ENCODE measurements around the gene MYL7. TPM values are rescaled to one million over a fixed set of nuclear protein-coding genes. Genes with fewer than 3 reads are reported as not detected.

MYL7 gene
- total and polyA plus RNA-seq, 2 donors (not counting 3 experiments of a cell fraction or from before 2014, with no cell fraction given), result not detected

DNA sequence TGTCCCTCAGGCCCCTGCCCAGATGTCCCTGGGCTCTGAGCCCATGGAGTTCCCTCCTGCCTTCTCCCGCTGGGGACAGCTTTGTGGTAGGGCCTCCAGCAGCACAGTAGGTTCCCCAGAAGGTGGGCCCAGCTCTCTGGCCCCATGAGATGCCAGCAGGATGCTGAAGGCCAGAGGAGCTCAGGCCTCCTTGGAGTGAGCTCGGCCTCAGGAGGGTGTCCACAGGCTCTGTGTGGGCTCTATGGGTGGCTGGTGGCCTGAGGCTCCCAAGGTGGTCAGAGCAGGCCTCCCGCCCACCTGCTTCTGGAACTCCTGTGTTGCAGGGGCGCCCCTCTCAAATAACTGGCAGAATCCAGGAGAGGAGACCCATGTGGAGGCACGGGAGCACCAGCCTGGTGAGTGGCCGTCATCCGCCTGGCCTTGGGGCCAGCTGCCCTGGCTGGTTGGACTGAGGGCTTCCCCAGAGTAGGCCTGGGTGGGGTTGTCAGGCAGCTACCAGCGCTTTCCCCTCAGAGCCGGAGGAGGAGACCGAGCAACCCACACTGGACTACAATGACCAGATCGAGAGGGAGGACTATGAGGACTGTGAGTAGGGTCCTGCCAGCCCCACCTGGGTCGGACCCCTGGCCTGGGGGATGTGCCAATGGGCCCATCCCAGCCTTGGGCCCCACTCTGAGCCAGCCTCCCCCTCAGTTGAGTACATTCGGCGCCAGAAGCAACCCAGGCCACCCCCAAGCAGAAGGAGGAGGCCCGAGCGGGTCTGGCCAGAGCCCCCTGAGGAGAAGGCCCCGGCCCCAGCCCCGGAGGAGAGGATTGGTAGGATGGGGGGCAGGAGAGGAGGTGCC is 33.8 kb downstream of the MYL7 start:
- CTCF ChIA-PET, result no interaction called here
- intact Hi-C loops (cut with micrococcal nuclease), result no loop called here
- H3K4me2 ChIP-seq (ENCODE audit: insufficient read depth, low read length), result no peak overlapping the region

More for the DNA sequence above, 33.8 kb downstream of the MYL7 start:
- H3K4me1 ChIP-seq (ENCODE audit: control insufficient read depth, extremely low read depth, insufficient read depth, low read length), result peaks cover 3% of the 10 kb centered on the region
- no peak overlapping the region for H3K9ac ChIP-seq (replicated peaks; ENCODE audit: extremely low read depth, insufficient read depth, low read length)
- H3K9me1 ChIP-seq (replicated peaks; ENCODE audit: control insufficient read depth, extremely low read depth, insufficient read depth, low read length), result no peaks in the 10 kb centered on the region
- peaks cover 5% of the 10 kb centered on the region for H3K79me2 ChIP-seq (ENCODE audit: control insufficient read depth, insufficient read depth, low read length)
- no peaks in the 10 kb centered on the region for H4K20me1 ChIP-seq (replicated peaks; ENCODE audit: control insufficient read depth, extremely low read depth, insufficient read depth, low read length)
- no peaks in the 10 kb centered on the region for H3K27me3 ChIP-seq (ENCODE audit: control insufficient read depth in 2 of 2, insufficient read depth in 2 of 2, low read length in 2 of 2)
- no peak overlapping the region for H3K4me3 ChIP-seq (replicated peaks in 1 of 3; ENCODE audit: insufficient read depth in 1 of 3, low read depth in 1 of 3, low read length in 3 of 3)
- H3K27ac ChIP-seq (ENCODE audit: insufficient read depth, low read depth, low read length), result no peak overlapping the region
- no peaks in the 10 kb centered on the region for H3K9me3 ChIP-seq (replicated peaks; ENCODE audit: control insufficient read depth, insufficient read depth, low read length)
- POLR2A ChIA-PET, result no interaction called here
- DNase-seq (ENCODE audit: low read depth, low spot score) (no peak), FAIRE-seq (no peak)
- H3K36me3 ChIP-seq (ENCODE audit: control insufficient read depth in 2 of 2, extremely low read depth in 1 of 2, insufficient read depth in 2 of 2, low read length in 2 of 2), result no peaks in the 10 kb centered on the region
- H2AFZ ChIP-seq (ENCODE audit: low read depth, low read length), result no peak overlapping the region
- dilution Hi-C loops (cut with MboI; ENCODE audit: extremely low pct_ligation_motif_present, low sequenced_read_pairs), result no loop called here
- no TSS peak for BruUV-seq (replicated peaks)
- TF ChIP-seq POLR2A (IDR thresholded peaks at IDR 0.05; ENCODE audit: low read depth, low read length) (no peak), EZH2 (IDR thresholded peaks at IDR 0.05; ENCODE audit: borderline replicate concordance, low read depth, low read length, severe bottlenecking) (no peak), POLR2AphosphoS5 (IDR thresholded peaks at IDR 0.05; ENCODE audit: insufficient read depth, low read depth, low read length) (no peak), MYC (IDR thresholded peaks at IDR 0.05; ENCODE audit: low read depth, low read length) (no peak), FOS (IDR thresholded peaks at IDR 0.05; ENCODE audit: borderline replicate concordance, insufficient read depth, low read length) (no peak), JUN (IDR thresholded peaks at IDR 0.05; ENCODE audit: borderline replicate concordance, insufficient read depth, insufficient read length, low read depth) (no peak), GATA2 (IDR thresholded peaks at IDR 0.05; ENCODE audit: insufficient read depth, insufficient read length, low read depth, low read length) (no peak)
- TF ChIP-seq, protein P1, sequence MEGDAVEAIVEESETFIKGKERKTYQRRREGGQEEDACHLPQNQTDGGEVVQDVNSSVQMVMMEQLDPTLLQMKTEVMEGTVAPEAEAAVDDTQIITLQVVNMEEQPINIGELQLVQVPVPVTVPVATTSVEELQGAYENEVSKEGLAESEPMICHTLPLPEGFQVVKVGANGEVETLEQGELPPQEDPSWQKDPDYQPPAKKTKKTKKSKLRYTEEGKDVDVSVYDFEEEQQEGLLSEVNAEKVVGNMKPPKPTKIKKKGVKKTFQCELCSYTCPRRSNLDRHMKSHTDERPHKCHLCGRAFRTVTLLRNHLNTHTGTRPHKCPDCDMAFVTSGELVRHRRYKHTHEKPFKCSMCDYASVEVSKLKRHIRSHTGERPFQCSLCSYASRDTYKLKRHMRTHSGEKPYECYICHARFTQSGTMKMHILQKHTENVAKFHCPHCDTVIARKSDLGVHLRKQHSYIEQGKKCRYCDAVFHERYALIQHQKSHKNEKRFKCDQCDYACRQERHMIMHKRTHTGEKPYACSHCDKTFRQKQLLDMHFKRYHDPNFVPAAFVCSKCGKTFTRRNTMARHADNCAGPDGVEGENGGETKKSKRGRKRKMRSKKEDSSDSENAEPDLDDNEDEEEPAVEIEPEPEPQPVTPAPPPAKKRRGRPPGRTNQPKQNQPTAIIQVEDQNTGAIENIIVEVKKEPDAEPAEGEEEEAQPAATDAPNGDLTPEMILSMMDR (IDR thresholded peaks at IDR 0.05; ENCODE audit: extremely low read depth in 1 of 2, insufficient read depth in 1 of 2, low read depth in 1 of 2, low read length in 2 of 2), result no peak
- TF ChIP-seq, protein P2, sequence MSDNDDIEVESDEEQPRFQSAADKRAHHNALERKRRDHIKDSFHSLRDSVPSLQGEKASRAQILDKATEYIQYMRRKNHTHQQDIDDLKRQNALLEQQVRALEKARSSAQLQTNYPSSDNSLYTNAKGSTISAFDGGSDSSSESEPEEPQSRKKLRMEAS (IDR thresholded peaks at IDR 0.05; ENCODE audit: insufficient read depth, insufficient read length), result no peak

Measured in endothelial cell of umbilical vein (primary cell).